Natural killer cell (primary cell): Measurements from ENCODE around the gene TNRC6A. TPM values are rescaled to one million over a fixed set of nuclear protein-coding genes. Genes with fewer than 3 reads are reported as not detected.

ENCODE experiments used
- ATAC-seq, 3 donors: fragments of 150-1000 bp in 2 of 3; fragments of 200-7000 bp in 1 of 3; cut with Tn5 transposase; 1 replicate in 1 of 3; 2 replicates in 2 of 3; pipeline ENCODE4 v1.10.0; 2021; ENCODE audit warnings: mild to moderate bottlenecking in 2 of 3, moderate library complexity in 2 of 3
- DNase-seq, 2 donors: peaks; one replicate each; pipeline versions ENCODE4 v3.0.0 to v3.0.0-alpha.2; 2013 to 2021; ENCODE audit warnings: mixed read lengths in 1 of 2
- H3K27ac ChIP-seq: one replicate; pipeline ENCODE4 v1.5.1; 2013; ENCODE audit warnings: mild to moderate bottlenecking, low read length
- H3K27me3 ChIP-seq: one replicate; pipeline ENCODE4 v1.6.1; 2013; ENCODE audit warnings: low read length; ENCODE audit not compliant: control insufficient read depth, insufficient read depth
- H3K36me3 ChIP-seq: one replicate; pipeline ENCODE4 v1.6.1; 2013; ENCODE audit warnings: low read length; ENCODE audit not compliant: control insufficient read depth, insufficient read depth
- H3K4me1 ChIP-seq: one replicate; pipeline ENCODE4 v1.6.1; 2013; ENCODE audit warnings: low read length; ENCODE audit not compliant: control insufficient read depth, insufficient read depth
- H3K4me3 ChIP-seq: one replicate; pipeline ENCODE4 v1.5.1; 2013; ENCODE audit warnings: low read length
- H3K9me3 ChIP-seq: one replicate; pipeline ENCODE4 v1.6.1; 2013; ENCODE audit warnings: low read length; ENCODE audit not compliant: control insufficient read depth, insufficient read depth
- H3K27ac Mint-ChIP-seq, 2 donors: one replicate each; pipeline ENCODE4 v1.8.0; 2022; ENCODE audit warnings: mild to moderate bottlenecking in 2 of 2, mixed read lengths in 2 of 2, moderate library complexity in 1 of 2
- H3K27me3 Mint-ChIP-seq, 2 donors: one replicate each; pipeline ENCODE4 v1.8.0; 2022; ENCODE audit warnings: low read depth in 2 of 2, mixed read lengths in 2 of 2
- H3K36me3 Mint-ChIP-seq: one replicate; pipeline ENCODE4 v1.8.0; 2022; ENCODE audit warnings: mixed read lengths
- H3K4me1 Mint-ChIP-seq, 2 donors: one replicate each; pipeline ENCODE4 v1.8.0; 2022; ENCODE audit warnings: mixed read lengths in 2 of 2
- H3K4me3 Mint-ChIP-seq: one replicate; pipeline ENCODE4 v1.8.0; 2022; ENCODE audit warnings: mild to moderate bottlenecking, moderate library complexity, mixed read lengths
- H3K9me3 Mint-ChIP-seq, 2 donors: one replicate each; pipeline ENCODE4 v1.8.0; 2022; ENCODE audit warnings: mixed read lengths in 2 of 2
- CTCF ChIP-seq: fragments of 200-600 bp; IDR thresholded peaks from one replicate; pipeline ENCODE4 v1.8.0; 2022; ENCODE audit warnings: antibody characterized with exemption
- WGBS: methylation state at CpG from one replicate; pipeline ENCODE4 v1.1.7; 2013; ENCODE audit warnings: missing lambda C conversion rate; ENCODE audit not compliant: insufficient coverage; 5-methylcytosine and 5-hydroxymethylcytosine counted together
- intact Hi-C: fragments of 100-400 bp; cut with micrococcal nuclease; formaldehyde crosslinking; loops from one replicate; pipeline ENCODE4 v1.14.2; 2022
- total RNA-seq, 4 donors: library from RNA; stranded (reverse); fragments of 120-200 nt in 1 of 4; gene quantifications; one replicate each; pipeline versions ENCODE4 v1.2.3 to v1.2.4, GENCODE V29; 2013 to 2022

TNRC6A gene
- total RNA-seq, 3 donors from 2014 or later (not counting 1 experiment from before 2014, with no cell fraction given): 53.9 to 68.5 (median 66.3) TPM

- Histone ChIP-seq H3K4me3 (no peak overlapping the region), H3K27me3 (no peaks in the 10 kb centered on the region), H3K27ac (no peak overlapping the region), H3K36me3 (peaks cover 42% of the 10 kb centered on the region), H3K9me3 (no peaks in the 10 kb centered on the region), H3K4me1 (no peaks in the 10 kb centered on the region)
- H3K27me3 Mint-ChIP-seq: no peaks in the 10 kb centered on the region
- no peak for ATAC-seq
- H3K27ac Mint-ChIP-seq: no peak overlapping the region
- H3K4me1 Mint-ChIP-seq: peaks cover 3 to 6% of the 10 kb centered on the region in 2 donors
- TF ChIP-seq CTCF: no peak
- intact Hi-C loops: no loop called here
- no peak for DNase-seq
- H3K9me3 Mint-ChIP-seq: no peaks in the 10 kb centered on the region
- H3K36me3 Mint-ChIP-seq: peaks cover 9% of the 10 kb centered on the region
- whole genome bisulfite sequencing: 97% methylated on average over 3 of the region's 3 CpGs
- H3K4me3 Mint-ChIP-seq: no peak overlapping the region
These were observed 54.7 kb downstream of the TNRC6A start for GRCh38 chr16:24784121-24784520.

DNA sequence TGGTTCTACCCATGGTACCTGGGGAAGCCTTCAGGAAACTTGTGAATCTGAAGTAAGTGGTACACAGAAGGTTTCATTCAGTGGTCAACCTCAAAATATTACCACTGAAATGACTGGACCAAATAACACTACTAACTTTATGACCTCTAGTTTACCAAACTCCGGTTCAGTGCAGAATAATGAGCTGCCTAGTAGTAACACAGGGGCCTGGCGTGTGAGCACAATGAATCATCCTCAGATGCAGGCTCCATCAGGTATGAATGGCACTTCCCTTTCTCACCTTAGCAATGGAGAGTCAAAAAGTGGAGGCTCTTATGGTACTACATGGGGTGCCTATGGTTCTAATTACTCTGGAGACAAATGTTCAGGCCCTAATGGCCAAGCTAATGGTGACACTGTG, 60.4 kb downstream of the TNRC6A start:
- H3K36me3 Mint-ChIP-seq: peaks cover 10% of the 10 kb centered on the region
- Histone ChIP-seq H3K4me1 (no peaks in the 10 kb centered on the region), H3K27me3 (no peaks in the 10 kb centered on the region), H3K4me3 (no peak overlapping the region), H3K27ac (no peak overlapping the region), H3K36me3 (peaks cover 60% of the 10 kb centered on the region), H3K9me3 (no peaks in the 10 kb centered on the region)
- H3K4me3 Mint-ChIP-seq: no peak overlapping the region
- 92% methylated on average over 2 of the region's 2 CpGs for WGBS
- ATAC-seq: no peak
- no peak for DNase-seq
- no peaks in the 10 kb centered on the region for H3K9me3 Mint-ChIP-seq
- intact Hi-C loops: no loop called here
- no peaks in the 10 kb centered on the region for H3K27me3 Mint-ChIP-seq
- peaks cover 0 to 3% of the 10 kb centered on the region in 2 donors for H3K4me1 Mint-ChIP-seq
- no peak for TF ChIP-seq CTCF
- H3K27ac Mint-ChIP-seq: no peak overlapping the region

DNA sequence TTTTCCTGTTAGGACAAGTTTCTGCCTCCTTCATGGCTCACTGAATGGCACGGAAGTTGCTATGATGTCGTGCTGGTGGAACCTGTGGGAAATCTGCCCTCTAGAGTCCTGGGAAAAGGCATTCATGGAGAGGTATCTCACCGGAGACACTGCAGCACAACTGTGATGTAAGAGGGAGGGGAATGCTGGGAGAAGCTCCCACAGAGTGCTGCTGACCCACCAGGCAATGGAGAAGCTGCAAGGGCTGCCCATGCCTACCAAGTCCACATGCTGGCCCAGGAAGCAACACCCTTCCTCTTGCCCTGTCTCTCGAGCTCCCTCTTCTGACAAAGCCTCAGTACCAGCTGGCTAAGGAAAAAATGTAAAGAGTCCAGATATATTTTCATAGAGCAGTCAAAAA, 71.1 kb downstream of the TNRC6A start:
- H3K4me3 ChIP-seq: no peak overlapping the region
- H3K27ac ChIP-seq: no peak overlapping the region
- Mint-ChIP-seq H3K27me3 (no peaks in the 10 kb centered on the region), H3K27ac (peak overlapping the region; percentile 10 to 48), H3K9me3 (no peaks in the 10 kb centered on the region), H3K4me1 (no peaks in the 10 kb centered on the region), H3K36me3 (peaks cover 33% of the 10 kb centered on the region), H3K4me3 (no peak overlapping the region)
- WGBS: 94% methylated on average over 4 of the region's 4 CpGs
- intact Hi-C loops: no loop called here
- TF ChIP-seq CTCF: no peak
- H3K4me1 ChIP-seq: no peaks in the 10 kb centered on the region
- ATAC-seq (no peak), DNase-seq (no peak)
- no peaks in the 10 kb centered on the region for H3K27me3 ChIP-seq
- no peaks in the 10 kb centered on the region for H3K9me3 ChIP-seq
- H3K36me3 ChIP-seq: peaks cover 86% of the 10 kb centered on the region

- Mint-ChIP-seq H3K36me3 (peaks cover 37% of the 10 kb centered on the region), H3K4me1 (no peaks in the 10 kb centered on the region), H3K27me3 (no peaks in the 10 kb centered on the region), H3K4me3 (no peak overlapping the region), H3K9me3 (no peaks in the 10 kb centered on the region), H3K27ac (peak overlapping the region in 1 of 2 donors; percentile 18)
- DNase-seq: no peak
- Histone ChIP-seq H3K27me3 (no peaks in the 10 kb centered on the region), H3K36me3 (peaks cover 93% of the 10 kb centered on the region), H3K9me3 (no peaks in the 10 kb centered on the region), H3K4me3 (no peak overlapping the region), H3K4me1 (no peaks in the 10 kb centered on the region), H3K27ac (no peak overlapping the region)
- WGBS: 95% methylated on average over 3 of the region's 3 CpGs
- TF ChIP-seq CTCF: no peak
- intact Hi-C loops: no loop called here
- no peak for ATAC-seq
These were observed 72.4 kb downstream of the TNRC6A start for GRCh38 chr16:24801761-24802302.
